GM19328 (cell line): ENCODE measurements around the gene LDHA.

Experiments
- ATAC-seq: cut with Tn5 transposase; IDR thresholded peaks from one replicate; pipeline ENCODE4 v1.9.1; 2021; ENCODE audit warnings: mild to moderate bottlenecking, moderate library complexity; ENCODE audit not compliant: unreplicated experiment

LDHA gene

GRCh38 chr11:18394275-18394927 lies at the start of gene LDHA:
LDHA (plus strand) TSS chr11:18394563; CDS start chr11:18396843, 2,280 bp downstream.
- peak; percentile 52 for ATAC-seq

GRCh38 chr11:18347471-18348125 lies 46.8 kb upstream of the LDHA start:
- no peak for ATAC-seq

- ATAC-seq: no peak
Observed at GRCh38 chr11:18352581-18352980, 41.8 kb upstream of the LDHA start.

GRCh38 chr11:18358646-18359045 lies 35.7 kb upstream of the LDHA start:
- no peak for ATAC-seq

GRCh38 chr11:18361154-18361553 lies 33.2 kb upstream of the LDHA start:
- no peak for ATAC-seq

- ATAC-seq: no peak
Observed at GRCh38 chr11:18364495-18365073, 29.8 kb upstream of the LDHA start.

- ATAC-seq: no peak
Observed at GRCh38 chr11:18365741-18366140, 28.6 kb upstream of the LDHA start.

- ATAC-seq: no peak
Observed at GRCh38 chr11:18366286-18366685, 28.1 kb upstream of the LDHA start.

GRCh38 chr11:18367431-18367830 lies 26.9 kb upstream of the LDHA start:
- ATAC-seq: no peak

GRCh38 chr11:18368221-18368620 lies 26.1 kb upstream of the LDHA start:
- no peak for ATAC-seq

- no peak for ATAC-seq
Observed at GRCh38 chr11:18369398-18369797, 25.0 kb upstream of the LDHA start.

- no peak for ATAC-seq
Observed at GRCh38 chr11:18371279-18371678, 23.1 kb upstream of the LDHA start.

GRCh38 chr11:18372201-18372600 lies 22.2 kb upstream of the LDHA start:
- no peak for ATAC-seq

- no peak for ATAC-seq
Observed at GRCh38 chr11:18374956-18375355, 19.4 kb upstream of the LDHA start.

- no peak for ATAC-seq
Observed at GRCh38 chr11:18375941-18376340, 18.4 kb upstream of the LDHA start.

- no peak for ATAC-seq
Observed at GRCh38 chr11:18379201-18379600, 15.2 kb upstream of the LDHA start.

GRCh38 chr11:18383388-18384156 lies 10.8 kb upstream of the LDHA start:
- ATAC-seq: peak; percentile 63

GRCh38 chr11:18384157-18384641 lies 10.2 kb upstream of the LDHA start:
- ATAC-seq: peak; percentile 13

- ATAC-seq: no peak
Observed at GRCh38 chr11:18390088-18390487, 4.3 kb upstream of the LDHA start.

- no peak for ATAC-seq
Observed at GRCh38 chr11:18392434-18393321, 1.7 kb upstream of the LDHA start.
